Activated CD8-positive, alpha-beta T cell treated with anti-CD3 and anti-CD28 coated beads for 36 hours (primary cell): ENCODE data around the gene ADAT1. TPM values are rescaled to one million over a fixed set of nuclear protein-coding genes. Genes with fewer than 3 reads are reported as not detected.
"Not testable (repeated sequence)": the region's sequence is repeated elsewhere in the genome, so short reads cannot be mapped to it uniquely, and the experiment has no call there.

Experiments
- ATAC-seq: fragments of 200-7000 bp; cut with Tn5 transposase; one replicate; pipeline ENCODE4 v1.10.0; 2021; ENCODE audit warnings: mild to moderate bottlenecking, moderate library complexity
- CTCF ChIA-PET: fragments of 350-600 bp; sonication (Branson Sonifier 250); formaldehyde crosslinking; loops from one replicate; lab custom pipeline; 2021; ENCODE audit warnings: antibody characterized with exemption; lab: Charles Lee
- POLR2A ChIA-PET: fragments of 350-600 bp; sonication (Branson Sonifier 250); formaldehyde crosslinking; loops from one replicate; lab custom pipeline; 2021; ENCODE audit warnings: antibody characterized with exemption; lab: Charles Lee
- DNase-seq: peaks from one replicate; pipeline ENCODE4 v3.0.0-alpha.2; 2020
- H3K27ac Mint-ChIP-seq: one replicate; pipeline ENCODE4 v1.8.0; 2021; ENCODE audit warnings: mild to moderate bottlenecking, mixed read lengths
- H3K27me3 Mint-ChIP-seq: one replicate; pipeline ENCODE4 v1.8.0; 2021; ENCODE audit warnings: mixed read lengths
- H3K36me3 Mint-ChIP-seq: one replicate; pipeline ENCODE4 v1.8.0; 2021; ENCODE audit warnings: low read depth, mixed read lengths
- H3K4me1 Mint-ChIP-seq: one replicate; pipeline ENCODE4 v1.8.0; 2021; ENCODE audit warnings: low read depth, mixed read lengths
- H3K4me3 Mint-ChIP-seq: one replicate; pipeline ENCODE4 v1.8.0; 2021; ENCODE audit warnings: mild to moderate bottlenecking, moderate library complexity, mixed read lengths
- H3K9me3 Mint-ChIP-seq: one replicate; pipeline ENCODE4 v1.8.0; 2021; ENCODE audit warnings: mixed read lengths
- CTCF ChIP-seq: fragments of 200-600 bp; IDR thresholded peaks from one replicate; pipeline ENCODE4 v1.8.0; 2022; ENCODE audit warnings: antibody characterized with exemption, mild to moderate bottlenecking
- intact Hi-C: fragments of 100-400 bp; cut with micrococcal nuclease; formaldehyde crosslinking; loops from one replicate; pipeline ENCODE4 v1.10.0; 2022
- total RNA-seq, 2 experiments: library from RNA; stranded (reverse); gene quantifications; one replicate each; pipeline ENCODE4 v1.2.3, GENCODE V29; 2021

Gene ADAT1
- total RNA-seq, 2 experiments from 2014 or later = 41.7 to 43.6 TPM

GRCh38 chr16:75593825-75594820 is 29.0 kb downstream of the ADAT1 start:
- no peak for TF ChIP-seq CTCF
- Mint-ChIP-seq H3K27ac (peak overlapping the region; percentile 71), H3K4me3 (no peak overlapping the region), H3K9me3 (no peaks in the 10 kb centered on the region), H3K36me3 (peaks cover 29% of the 10 kb centered on the region), H3K27me3 (no peaks in the 10 kb centered on the region), H3K4me1 (peaks cover 14% of the 10 kb centered on the region)
- ChIA-PET POLR2A (interaction anchor here (0.9 to 1.3 kb wide), 3 partner anchors 21 to 28 kb away, joined by 3 to 4 read pairs (median 3); partner anchors contain the start of gene GABARAPL2), CTCF (no interaction called here)
- peak; percentile 90 for ATAC-seq
- peak; percentile 46 for DNase-seq
- intact Hi-C loops = no loop called here

GRCh38 chr16:75593308-75593707 is 29.8 kb downstream of the ADAT1 start:
- TF ChIP-seq CTCF = no peak
- no peaks in the 10 kb centered on the region for H3K27me3 Mint-ChIP-seq
- peak overlapping the region; percentile 42 for H3K27ac Mint-ChIP-seq
- intact Hi-C loops = no loop called here
- H3K36me3 Mint-ChIP-seq = peaks cover 27% of the 10 kb centered on the region
- ATAC-seq (no peak), DNase-seq (no peak)
- ChIA-PET POLR2A (interaction anchor here (1.1 to 1.3 kb wide), 2 partner anchors 27 to 28 kb away, joined by 3 to 4 read pairs; partner anchors contain the start of gene GABARAPL2), CTCF (no interaction called here)
- no peak overlapping the region for H3K4me3 Mint-ChIP-seq
- H3K4me1 Mint-ChIP-seq = peaks cover 14% of the 10 kb centered on the region
- no peaks in the 10 kb centered on the region for H3K9me3 Mint-ChIP-seq

GRCh38 chr16:75591927-75592326 is 31.2 kb downstream of the ADAT1 start:
- H3K4me3 Mint-ChIP-seq, H3K27ac Mint-ChIP-seq, CTCF ChIA-PET, ATAC-seq, DNase-seq, H3K9me3 Mint-ChIP-seq, intact Hi-C loops, H3K27me3 Mint-ChIP-seq: not testable (repeated sequence)
- H3K4me1 Mint-ChIP-seq = peaks cover 14% of the 10 kb centered on the region
- POLR2A ChIA-PET = interaction anchor here (1.5 kb wide), 1 partner anchor 9 kb away, joined by 3 read pairs; no protein-coding TSS in a partner anchor
- peaks cover 14% of the 10 kb centered on the region for H3K36me3 Mint-ChIP-seq

GRCh38 chr16:75590920-75591843 is 31.9 kb downstream of the ADAT1 start:
- no peaks in the 10 kb centered on the region for H3K9me3 Mint-ChIP-seq
- intact Hi-C loops = no loop called here
- DNase-seq (no peak), ATAC-seq (no peak)
- peaks cover 14% of the 10 kb centered on the region for H3K4me1 Mint-ChIP-seq
- TF ChIP-seq CTCF = no peak
- no peak overlapping the region for H3K27ac Mint-ChIP-seq
- no peak overlapping the region for H3K4me3 Mint-ChIP-seq
- POLR2A ChIA-PET = interaction anchor here (1.5 kb wide), 1 partner anchor 10 kb away, joined by 3 read pairs; no protein-coding TSS in a partner anchor
- CTCF ChIA-PET = no interaction called here
- no peaks in the 10 kb centered on the region for H3K27me3 Mint-ChIP-seq
- peaks cover 12% of the 10 kb centered on the region for H3K36me3 Mint-ChIP-seq

GRCh38 chr16:75589306-75589705 is 33.8 kb downstream of the ADAT1 start:
- Mint-ChIP-seq H3K36me3 (peaks cover 9% of the 10 kb centered on the region), H3K9me3 (no peaks in the 10 kb centered on the region), H3K27ac (no peak overlapping the region), H3K4me3 (no peak overlapping the region), H3K27me3 (no peaks in the 10 kb centered on the region), H3K4me1 (peaks cover 8% of the 10 kb centered on the region)
- CTCF ChIA-PET = interaction anchor here (1.6 kb wide), 1 partner anchor 32 kb away, joined by 3 read pairs; no protein-coding TSS in a partner anchor
- DNase-seq (no peak), ATAC-seq (no peak)
- intact Hi-C loops = no loop called here
- TF ChIP-seq CTCF = no peak
- POLR2A ChIA-PET = no interaction called here
